Inflammatory macrophage treated with lipopolysaccharide for 1 hour (primary cell): ENCODE measurements around the gene LRRC75B.

Experiments
- DNase-seq, 2 donors: peaks; one replicate each; pipeline ENCODE4 v3.0.0-alpha.2; 2020 to 2022

Gene LRRC75B

GRCh38 chr22:24584871-24585411, 7.9 kb downstream of the LRRC75B start:
- DNase-seq: no peak

GRCh38 chr22:24584166-24584790, 8.6 kb downstream of the LRRC75B start:
- DNase-seq: no peak

GRCh38 chr22:24583221-24584165, 9.4 kb downstream of the LRRC75B start:
- no peak for DNase-seq

GRCh38 chr22:24582056-24582814, 10.6 kb downstream of the LRRC75B start:
- no peak for DNase-seq

GRCh38 chr22:24580276-24580675, 12.6 kb downstream of the LRRC75B start:
- peak; percentile 36 to 41 for DNase-seq

GRCh38 chr22:24579258-24579601, 13.6 kb downstream of the LRRC75B start:
- DNase-seq: no peak

GRCh38 chr22:24578355-24579257, 14.3 kb downstream of the LRRC75B start:
- DNase-seq: no peak

- peak in 1 of 2 donors; percentile 35 for DNase-seq
Observed at GRCh38 chr22:24576778-24577177, 16.1 kb downstream of the LRRC75B start.

GRCh38 chr22:24571266-24571665, 21.6 kb downstream of the LRRC75B start:
- DNase-seq: no peak

GRCh38 chr22:24567668-24568067, 25.2 kb downstream of the LRRC75B start:
- DNase-seq: no peak

- no peak for DNase-seq
Observed at GRCh38 chr22:24566899-24567511, 25.9 kb downstream of the LRRC75B start.

GRCh38 chr22:24565077-24565476, 27.8 kb downstream of the LRRC75B start:
- no peak for DNase-seq

- no peak for DNase-seq
Observed at GRCh38 chr22:24564376-24565058, 28.4 kb downstream of the LRRC75B start.

- DNase-seq: no peak
Observed at GRCh38 chr22:24563246-24563645, 29.6 kb downstream of the LRRC75B start.

- DNase-seq: no peak
Observed at GRCh38 chr22:24559471-24559870, 33.4 kb downstream of the LRRC75B start.

- DNase-seq: peak; percentile 98 to 100
Observed at GRCh38 chr22:24555165-24556039, 37.5 kb downstream of the LRRC75B start, which contains the start of gene SNRPD3. Gene SNRPD3 (plus strand): TSS chr22:24555999. CDS start chr22:24557675, 1,676 bp downstream.

- DNase-seq: peak; percentile 38 to 74
Observed at GRCh38 chr22:24554313-24555164, 38.3 kb downstream of the LRRC75B start, which contains the start of gene GUCD1. Gene GUCD1 (minus strand): TSS chr22:24555138. CDS start chr22:24554991, 147 bp downstream.

GRCh38 chr22:24553597-24554312, 39.1 kb downstream of the LRRC75B start:
- DNase-seq: no peak
